ENCODE results near the gene SPO11.

Gene SPO11, protein sequence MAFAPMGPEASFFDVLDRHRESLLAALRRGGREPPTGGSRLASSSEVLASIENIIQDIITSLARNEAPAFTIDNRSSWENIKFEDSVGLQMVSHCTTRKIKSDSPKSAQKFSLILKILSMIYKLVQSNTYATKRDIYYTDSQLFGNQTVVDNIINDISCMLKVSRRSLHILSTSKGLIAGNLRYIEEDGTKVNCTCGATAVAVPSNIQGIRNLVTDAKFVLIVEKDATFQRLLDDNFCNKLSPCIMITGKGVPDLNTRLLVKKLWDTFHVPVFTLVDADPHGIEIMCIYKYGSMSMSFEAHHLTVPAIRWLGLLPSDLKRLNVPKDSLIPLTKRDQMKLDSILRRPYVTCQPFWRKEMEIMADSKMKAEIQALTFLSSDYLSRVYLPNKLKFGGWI

DNA sequence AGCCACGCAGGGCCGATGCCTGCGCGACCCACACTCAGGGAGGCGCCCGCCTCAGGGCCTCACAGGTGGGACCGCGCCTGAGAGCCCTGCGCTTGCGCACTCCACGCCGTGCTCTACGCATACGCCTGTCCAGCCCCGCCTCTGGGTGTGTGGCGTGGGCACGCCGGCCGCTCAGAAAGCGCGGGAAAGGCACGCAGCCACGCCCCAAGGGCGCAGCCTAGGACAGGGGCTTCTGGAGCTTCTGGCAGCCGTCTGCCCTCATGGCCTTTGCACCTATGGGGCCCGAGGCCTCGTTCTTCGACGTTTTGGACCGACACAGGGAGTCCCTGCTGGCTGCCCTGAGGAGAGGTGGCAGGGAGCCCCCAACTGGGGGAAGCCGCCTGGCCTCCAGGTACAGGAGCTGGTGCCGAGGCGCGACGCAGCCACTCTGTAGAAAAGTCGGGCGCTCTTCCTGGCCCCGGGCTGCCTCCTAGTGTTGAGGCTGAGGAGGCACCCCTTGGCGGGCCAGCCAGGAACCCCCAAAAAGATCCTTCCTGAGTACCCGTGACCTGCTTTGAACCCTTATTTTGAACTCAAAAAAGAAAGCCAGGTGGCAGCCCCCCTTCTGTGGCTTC is at the start of gene SPO11:
Gene SPO11 (plus strand): TSS at position 196 of the 614 bp plus-strand sequence. CDS start 65 bp downstream, at position 261.
- no peak within 1 kb of the TSS for H3K4me3 ChIP-seq (ENCODE audit: low read depth, low read length)
- in situ Hi-C loops (cut with HindIII; ENCODE audit: low sequenced_read_pairs) = no loop called here
- TF ChIP-seq, protein P1, sequence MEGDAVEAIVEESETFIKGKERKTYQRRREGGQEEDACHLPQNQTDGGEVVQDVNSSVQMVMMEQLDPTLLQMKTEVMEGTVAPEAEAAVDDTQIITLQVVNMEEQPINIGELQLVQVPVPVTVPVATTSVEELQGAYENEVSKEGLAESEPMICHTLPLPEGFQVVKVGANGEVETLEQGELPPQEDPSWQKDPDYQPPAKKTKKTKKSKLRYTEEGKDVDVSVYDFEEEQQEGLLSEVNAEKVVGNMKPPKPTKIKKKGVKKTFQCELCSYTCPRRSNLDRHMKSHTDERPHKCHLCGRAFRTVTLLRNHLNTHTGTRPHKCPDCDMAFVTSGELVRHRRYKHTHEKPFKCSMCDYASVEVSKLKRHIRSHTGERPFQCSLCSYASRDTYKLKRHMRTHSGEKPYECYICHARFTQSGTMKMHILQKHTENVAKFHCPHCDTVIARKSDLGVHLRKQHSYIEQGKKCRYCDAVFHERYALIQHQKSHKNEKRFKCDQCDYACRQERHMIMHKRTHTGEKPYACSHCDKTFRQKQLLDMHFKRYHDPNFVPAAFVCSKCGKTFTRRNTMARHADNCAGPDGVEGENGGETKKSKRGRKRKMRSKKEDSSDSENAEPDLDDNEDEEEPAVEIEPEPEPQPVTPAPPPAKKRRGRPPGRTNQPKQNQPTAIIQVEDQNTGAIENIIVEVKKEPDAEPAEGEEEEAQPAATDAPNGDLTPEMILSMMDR (IDR thresholded peaks at IDR 0.05; ENCODE audit: low read depth, low read length, missing control alignments) = no peak
- DNase-seq (ENCODE audit: low read depth) = no peak

DNA sequence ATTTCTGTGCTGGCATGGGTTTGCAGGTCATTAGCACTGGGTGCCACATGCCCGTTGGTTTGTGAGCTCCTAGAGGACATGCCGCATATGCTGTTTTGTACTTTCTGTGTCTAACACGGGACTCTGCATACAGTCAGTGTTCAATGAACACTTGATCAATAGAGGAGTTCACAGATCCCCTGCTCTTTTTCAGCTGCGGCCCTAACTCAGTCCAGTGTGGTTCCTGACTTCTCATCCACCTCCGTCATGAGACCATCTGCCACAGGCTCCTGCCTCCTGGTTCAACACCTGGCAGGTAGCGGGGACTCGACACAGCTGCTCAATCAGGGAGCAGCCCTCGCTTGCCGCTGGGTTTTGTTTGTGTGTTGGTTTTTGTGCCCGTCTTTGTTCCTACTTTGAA is 49.4 kb upstream of the SPO11 start:
- no peak overlapping the region for H3K4me3 ChIP-seq (ENCODE audit: low read depth, low read length)
- in situ Hi-C loops (cut with HindIII; ENCODE audit: low sequenced_read_pairs) = no loop called here
- TF ChIP-seq, protein P1 (IDR thresholded peaks at IDR 0.05; ENCODE audit: low read depth, low read length, missing control alignments) = no peak
- DNase-seq (ENCODE audit: low read depth) = no peak

DNA sequence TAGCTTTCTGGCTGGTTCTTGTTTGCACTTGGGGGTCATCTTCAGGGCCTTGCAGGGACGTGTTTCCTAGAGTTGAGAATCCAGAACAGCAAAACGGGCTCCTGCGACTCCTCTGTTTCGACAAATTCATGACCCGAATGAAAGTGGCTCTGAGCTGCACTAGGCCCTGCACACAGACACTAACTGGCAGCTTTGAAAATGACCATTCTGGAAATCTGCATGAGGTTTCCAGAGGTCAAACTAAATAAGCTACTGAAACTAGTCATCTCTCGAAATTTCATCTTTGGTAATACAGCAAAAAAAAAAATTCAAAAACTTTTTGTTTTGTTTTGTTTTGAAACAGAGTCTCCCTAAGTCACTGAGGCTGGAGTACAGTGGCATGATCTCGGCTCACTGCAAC is 47.7 kb upstream of the SPO11 start:
- H3K4me3 ChIP-seq (ENCODE audit: low read depth, low read length) = no peak overlapping the region
- in situ Hi-C loops (cut with HindIII; ENCODE audit: low sequenced_read_pairs) = no loop called here
- DNase-seq (ENCODE audit: low read depth) = no peak
- TF ChIP-seq, protein P1 (IDR thresholded peaks at IDR 0.05; ENCODE audit: low read depth, low read length, missing control alignments) = no peak

DNA sequence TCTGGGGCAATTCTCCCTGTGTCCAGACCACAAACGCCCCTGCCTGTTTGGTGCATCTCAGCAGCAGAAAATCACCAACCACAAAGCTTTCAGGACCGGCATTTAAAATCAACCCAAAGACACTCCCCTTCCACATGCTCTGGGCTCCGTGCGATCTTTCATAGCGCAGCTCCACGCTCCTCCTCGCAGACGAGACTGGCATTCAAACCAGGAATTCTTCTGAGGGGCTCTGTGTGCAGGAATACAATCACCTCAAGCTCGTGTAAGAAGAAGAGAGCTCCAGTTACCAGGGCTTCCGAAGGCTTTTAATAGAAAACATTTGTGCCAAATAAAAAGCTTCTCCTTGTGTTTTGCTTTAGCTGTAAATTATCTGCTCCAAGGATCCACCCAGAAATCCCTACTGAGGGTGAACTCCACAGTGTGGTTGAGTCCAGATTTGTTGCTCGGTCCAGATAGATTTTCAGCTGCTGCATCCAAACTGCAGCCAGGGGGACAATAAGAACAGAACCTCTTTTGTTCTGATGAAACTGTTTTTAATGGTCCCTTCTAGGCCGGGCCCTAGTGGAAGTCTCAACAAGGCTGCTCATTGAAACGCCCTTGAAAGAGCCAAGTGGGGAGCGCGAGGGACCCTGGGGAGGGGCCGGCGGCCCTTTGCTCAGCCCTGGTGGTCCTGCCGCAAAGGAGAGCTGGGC is 46.8 kb upstream of the SPO11 start:
- TF ChIP-seq, protein P1 (IDR thresholded peaks at IDR 0.05; ENCODE audit: low read depth, low read length, missing control alignments) = no peak
- no peak for DNase-seq (ENCODE audit: low read depth)
- in situ Hi-C loops (cut with HindIII; ENCODE audit: low sequenced_read_pairs) = no loop called here
- no peak overlapping the region for H3K4me3 ChIP-seq (ENCODE audit: low read depth, low read length)

DNA sequence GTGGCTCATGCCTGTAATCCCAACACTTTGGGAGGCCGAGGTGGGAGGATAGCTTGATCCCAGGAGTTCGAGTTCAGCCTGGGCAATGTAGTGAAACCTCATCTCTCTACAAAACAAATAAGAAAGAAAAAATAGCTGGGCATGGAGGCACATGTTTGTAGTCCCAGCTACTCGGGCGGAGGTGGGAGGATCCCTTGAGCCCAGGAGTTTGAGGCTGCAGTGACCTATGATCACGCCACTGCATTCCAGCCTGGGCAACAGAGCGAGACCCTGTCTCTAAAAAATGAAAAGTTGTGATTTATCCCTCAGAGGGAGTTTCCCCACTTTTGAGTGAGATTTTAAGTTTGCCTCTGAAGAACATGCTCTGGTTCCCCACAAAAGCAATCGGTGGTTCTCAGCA is 45.7 kb upstream of the SPO11 start:
- TF ChIP-seq, protein P1 (IDR thresholded peaks at IDR 0.05; ENCODE audit: low read depth, low read length, missing control alignments) = no peak
- DNase-seq (ENCODE audit: low read depth) = no peak

DNA sequence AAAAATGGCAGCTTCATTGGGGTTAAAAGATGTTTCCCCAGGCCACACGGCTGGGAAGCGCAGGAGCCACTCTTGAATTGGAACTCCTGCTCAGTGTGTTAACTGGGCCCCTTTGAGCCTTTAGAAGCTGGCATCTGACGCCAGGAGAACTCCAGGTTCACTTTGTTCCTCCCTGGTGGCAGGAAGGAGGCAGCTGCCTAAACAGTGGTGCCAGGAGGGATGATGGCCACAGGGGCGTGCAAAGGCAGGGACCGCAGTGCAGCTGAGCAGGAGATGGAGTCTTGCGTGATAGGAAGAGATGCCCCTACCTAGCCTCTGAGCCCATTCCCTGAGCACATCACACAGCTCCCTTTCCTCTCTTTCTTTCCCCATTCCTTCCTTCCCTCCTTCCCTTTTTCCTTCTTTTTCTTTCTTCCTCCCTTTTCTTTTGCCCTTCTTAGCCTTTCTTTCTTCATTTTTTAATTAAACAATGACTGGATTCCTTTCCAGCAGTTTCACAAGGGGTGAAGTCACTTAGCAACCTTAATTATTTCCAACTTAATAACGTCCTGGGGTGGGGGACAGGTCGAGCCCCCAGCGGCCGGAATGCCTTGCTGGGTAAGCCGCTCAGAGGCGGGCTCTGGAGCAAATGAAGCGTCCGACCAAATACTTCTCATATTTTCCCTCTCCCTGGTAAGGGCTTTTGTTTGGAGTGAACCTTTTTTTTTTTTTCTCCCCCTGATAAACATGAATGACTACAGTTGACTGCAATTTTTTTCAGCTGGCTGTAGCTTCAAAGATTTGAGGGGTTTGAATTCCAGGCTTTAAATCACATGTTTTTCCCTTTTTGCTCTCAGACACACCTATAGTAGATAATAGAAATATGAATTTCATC is 42.4 kb upstream of the SPO11 start:
- DNase-seq (ENCODE audit: low read depth) = no peak
- in situ Hi-C loops (cut with HindIII; ENCODE audit: low sequenced_read_pairs) = no loop called here

More for the DNA sequence above, 45.7 kb upstream of the SPO11 start:
- H3K4me3 ChIP-seq (ENCODE audit: low read depth, low read length) = no peak overlapping the region
- in situ Hi-C loops (cut with HindIII; ENCODE audit: low sequenced_read_pairs) = no loop called here

More for the DNA sequence above, 42.4 kb upstream of the SPO11 start:
- TF ChIP-seq, protein P1 (IDR thresholded peaks at IDR 0.05; ENCODE audit: low read depth, low read length, missing control alignments) = no peak
- no peak overlapping the region for H3K4me3 ChIP-seq (ENCODE audit: low read depth, low read length)

Data from astrocyte of the cerebellum (primary cell).